ENCODE results near the gene A1BG.

The A1BG gene

DNA sequence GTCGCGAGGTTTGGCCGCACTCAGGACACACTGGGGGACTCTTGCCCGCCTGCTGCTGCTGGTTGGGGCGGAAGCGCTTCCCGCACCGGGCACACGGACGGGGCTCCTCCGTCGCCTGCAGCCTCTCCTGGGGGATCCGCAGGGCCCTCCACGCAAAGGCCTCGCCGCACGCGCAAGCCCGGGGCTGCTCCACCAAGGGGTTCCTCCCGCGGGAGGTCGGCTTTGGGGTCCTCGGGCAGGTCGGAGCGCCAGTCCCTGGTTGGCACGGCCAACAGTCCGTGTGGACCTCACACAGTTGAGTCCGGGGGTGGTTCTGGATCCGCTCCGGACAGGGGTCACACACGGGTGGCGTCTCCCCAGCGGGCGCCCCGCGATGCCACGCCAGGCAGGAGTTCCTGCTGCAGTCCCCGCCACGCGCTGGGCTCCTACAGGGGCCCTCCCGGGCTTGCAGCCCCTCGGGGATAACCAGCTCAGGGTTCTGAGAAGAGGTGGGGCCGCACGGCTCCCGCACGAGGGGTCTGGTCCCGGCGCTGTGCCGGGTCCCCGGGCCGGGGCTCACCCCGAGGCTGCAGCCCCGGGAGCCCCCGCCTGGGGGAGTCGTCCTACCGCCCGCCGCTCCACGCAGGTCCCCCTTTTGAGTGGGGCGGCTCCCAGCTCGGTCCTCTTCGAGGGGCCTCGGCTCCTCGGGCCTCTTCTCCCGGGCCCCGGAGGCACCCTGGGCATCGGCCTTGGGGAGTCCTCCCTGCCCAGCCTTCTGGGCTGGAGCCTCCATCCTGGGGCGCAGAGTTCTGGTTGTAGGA lies 15.5 kb upstream of the A1BG start:
- Histone ChIP-seq H3K4me3 (ENCODE audit: low read length) (no peak overlapping the region), H3K36me3 (ENCODE audit: insufficient read depth, low read length) (no peaks in the 10 kb centered on the region), H3K9me3 (ENCODE audit: insufficient read depth, low read depth, low read length) (no peaks in the 10 kb centered on the region), H3K9ac (ENCODE audit: low read depth, low read length) (no peak overlapping the region), H3K27me3 (ENCODE audit: insufficient read depth, low read length) (no peaks in the 10 kb centered on the region), H3K27ac (ENCODE audit: low read depth, low read length) (no peak overlapping the region), H3K4me1 (ENCODE audit: insufficient read depth, low read length) (no peaks in the 10 kb centered on the region)
- WGBS: 96% methylated on average over 68 of the region's 68 CpGs

GRCh38 chr19:58367698-58368454 lies 14.6 kb upstream of the A1BG start:
- Histone ChIP-seq H3K9ac (ENCODE audit: low read depth, low read length) (no peak overlapping the region), H3K36me3 (ENCODE audit: insufficient read depth, low read length) (no peaks in the 10 kb centered on the region), H3K4me3 (ENCODE audit: low read length) (no peak overlapping the region), H3K27me3 (ENCODE audit: insufficient read depth, low read length) (no peaks in the 10 kb centered on the region), H3K27ac (ENCODE audit: low read depth, low read length) (no peak overlapping the region), H3K4me1 (ENCODE audit: insufficient read depth, low read length) (no peaks in the 10 kb centered on the region), H3K9me3 (ENCODE audit: insufficient read depth, low read depth, low read length) (no peaks in the 10 kb centered on the region)
- WGBS: 96% methylated on average over 106 of the region's 106 CpGs

- H3K36me3 ChIP-seq (ENCODE audit: insufficient read depth, low read length): no peaks in the 10 kb centered on the region
Measured at GRCh38 chr19:58366585-58367430, 13.5 kb upstream of the A1BG start.

GRCh38 chr19:58364146-58364545 lies 10.9 kb upstream of the A1BG start:
- H3K36me3 ChIP-seq (ENCODE audit: insufficient read depth, low read length): no peaks in the 10 kb centered on the region
- no peaks in the 10 kb centered on the region for H3K27me3 ChIP-seq (ENCODE audit: insufficient read depth, low read length)
- 0 out of 2 replicates have a peak, but pooled peaks cover 2% of the 10 kb centered on the region for H3K4me1 ChIP-seq (ENCODE audit: insufficient read depth, low read length)
- 90% methylated on average over 5 of the region's 5 CpGs for WGBS
- H3K27ac ChIP-seq (ENCODE audit: low read depth, low read length): no peak overlapping the region
- H3K9ac ChIP-seq (ENCODE audit: low read depth, low read length): no peak overlapping the region
- no peak overlapping the region for H3K4me3 ChIP-seq (ENCODE audit: low read length)
- no peaks in the 10 kb centered on the region for H3K9me3 ChIP-seq (ENCODE audit: insufficient read depth, low read depth, low read length)

More at GRCh38 chr19:58366585-58367430, 13.5 kb upstream of the A1BG start:
- WGBS: 91% methylated on average over 32 of the region's 32 CpGs
- H3K4me1 ChIP-seq (ENCODE audit: insufficient read depth, low read length): no peaks in the 10 kb centered on the region
- no peaks in the 10 kb centered on the region for H3K27me3 ChIP-seq (ENCODE audit: insufficient read depth, low read length)
- no peak overlapping the region for H3K9ac ChIP-seq (ENCODE audit: low read depth, low read length)
- H3K27ac ChIP-seq (ENCODE audit: low read depth, low read length): no peak overlapping the region
- no peak overlapping the region for H3K4me3 ChIP-seq (ENCODE audit: low read length)
- no peaks in the 10 kb centered on the region for H3K9me3 ChIP-seq (ENCODE audit: insufficient read depth, low read depth, low read length)

- Histone ChIP-seq H3K4me3 (ENCODE audit: low read length) (peak within 1 kb of the TSS; percentile 94), H3K9me3 (ENCODE audit: insufficient read depth, low read depth, low read length) (no peaks in the 10 kb centered on the region), H3K4me1 (ENCODE audit: insufficient read depth, low read length) (0 out of 2 replicates have a peak, but pooled peaks cover 2% of the 10 kb centered on the region), H3K9ac (ENCODE audit: low read depth, low read length) (peak within 1 kb of the TSS; percentile 98), H3K27me3 (ENCODE audit: insufficient read depth, low read length) (no peaks in the 10 kb centered on the region), H3K27ac (ENCODE audit: low read depth, low read length) (peak within 1 kb of the TSS; percentile 91), H3K36me3 (ENCODE audit: insufficient read depth, low read length) (no peaks in the 10 kb centered on the region)
- WGBS: under 1% methylated on average over 74 of the region's 74 CpGs
Measured at GRCh38 chr19:58362272-58362994, 9.1 kb upstream of the A1BG start, which contains the start of gene ZNF497. Gene ZNF497 (minus strand): TSS chr19:58362751. CDS start chr19:58357635, 5,116 bp downstream.

DNA sequence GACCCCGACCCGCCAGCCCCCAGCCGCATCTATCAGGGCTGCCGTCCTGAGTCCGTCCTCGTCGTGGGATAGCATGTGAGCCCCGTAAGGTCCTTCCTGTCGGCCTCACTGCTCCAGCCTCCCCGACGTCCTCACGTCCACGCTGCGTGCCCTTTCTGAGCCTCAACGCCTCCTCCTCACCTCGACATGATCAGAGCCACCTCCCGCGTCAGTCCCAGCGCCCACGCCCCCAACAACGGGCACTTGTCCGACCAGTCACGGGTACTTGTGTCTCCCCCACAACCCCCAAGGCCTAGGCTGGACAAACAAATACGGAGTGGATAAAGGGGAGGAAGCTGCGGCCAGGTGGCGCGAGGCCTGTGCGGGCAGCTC lies 8.6 kb upstream of the A1BG start:
- Histone ChIP-seq H3K9ac (ENCODE audit: low read depth, low read length) (peak overlapping the region; percentile 98), H3K27ac (ENCODE audit: low read depth, low read length) (peak overlapping the region; percentile 91), H3K36me3 (ENCODE audit: insufficient read depth, low read length) (no peaks in the 10 kb centered on the region), H3K27me3 (ENCODE audit: insufficient read depth, low read length) (no peaks in the 10 kb centered on the region), H3K4me1 (ENCODE audit: insufficient read depth, low read length) (0 out of 2 replicates have a peak, but pooled peaks cover 2% of the 10 kb centered on the region), H3K4me3 (ENCODE audit: low read length) (peak overlapping the region; percentile 94), H3K9me3 (ENCODE audit: insufficient read depth, low read depth, low read length) (no peaks in the 10 kb centered on the region)
- WGBS: 2% methylated on average over 28 of the region's 28 CpGs

GRCh38 chr19:58357481-58358145 lies 4.3 kb upstream of the A1BG start:
- H3K27ac ChIP-seq (ENCODE audit: low read depth, low read length): no peak overlapping the region
- 0 out of 2 replicates have a peak, but pooled peaks cover 2% of the 10 kb centered on the region for H3K4me1 ChIP-seq (ENCODE audit: insufficient read depth, low read length)
- H3K9me3 ChIP-seq (ENCODE audit: insufficient read depth, low read depth, low read length): no peaks in the 10 kb centered on the region
- no peak overlapping the region for H3K4me3 ChIP-seq (ENCODE audit: low read length)
- 73% methylated on average over 19 of the region's 19 CpGs for WGBS
- H3K27me3 ChIP-seq (ENCODE audit: insufficient read depth, low read length): no peaks in the 10 kb centered on the region
- H3K36me3 ChIP-seq (ENCODE audit: insufficient read depth, low read length): no peaks in the 10 kb centered on the region
- H3K9ac ChIP-seq (ENCODE audit: low read depth, low read length): no peak overlapping the region

GRCh38 chr19:58356766-58357480 lies 3.6 kb upstream of the A1BG start:
- H3K9ac ChIP-seq (ENCODE audit: low read depth, low read length): no peak overlapping the region
- H3K9me3 ChIP-seq (ENCODE audit: insufficient read depth, low read depth, low read length): no peaks in the 10 kb centered on the region
- H3K4me1 ChIP-seq (ENCODE audit: insufficient read depth, low read length): 0 out of 2 replicates have a peak, but pooled peaks cover 2% of the 10 kb centered on the region
- H3K27me3 ChIP-seq (ENCODE audit: insufficient read depth, low read length): no peaks in the 10 kb centered on the region
- H3K4me3 ChIP-seq (ENCODE audit: low read length): no peak overlapping the region
- 93% methylated on average over 75 of the region's 75 CpGs for WGBS
- no peaks in the 10 kb centered on the region for H3K36me3 ChIP-seq (ENCODE audit: insufficient read depth, low read length)
- H3K27ac ChIP-seq (ENCODE audit: low read depth, low read length): no peak overlapping the region

- Histone ChIP-seq H3K4me3 (ENCODE audit: low read length) (no peak overlapping the region), H3K9me3 (ENCODE audit: insufficient read depth, low read depth, low read length) (no peaks in the 10 kb centered on the region), H3K36me3 (ENCODE audit: insufficient read depth, low read length) (no peaks in the 10 kb centered on the region), H3K27me3 (ENCODE audit: insufficient read depth, low read length) (no peaks in the 10 kb centered on the region), H3K9ac (ENCODE audit: low read depth, low read length) (no peak overlapping the region), H3K4me1 (ENCODE audit: insufficient read depth, low read length) (no peaks in the 10 kb centered on the region), H3K27ac (ENCODE audit: low read depth, low read length) (no peak overlapping the region)
- 96% methylated on average over 94 of the region's 94 CpGs for WGBS
Measured at GRCh38 chr19:58355908-58356765, 2.8 kb upstream of the A1BG start.
